Coronary artery (tissue), 2 donors: ENCODE measurements around the gene ARFGAP2.

Experiments
- DNase-seq: peaks from one replicate; pipeline ENCODE4 v3.0.0-alpha.2; 2017; ENCODE audit warnings: low spot score
- H3K27ac ChIP-seq, 2 donors: fragments of 200-600 bp; sonication (generic); one replicate each; pipeline ENCODE4 v1.5.1; 2016 to 2019
- H3K4me3 ChIP-seq: fragments of 200-600 bp; sonication (generic); 2 replicates; pipeline ENCODE4 v1.5.1; 2016; ENCODE audit warnings: mild to moderate bottlenecking, moderate library complexity
- CTCF ChIP-seq: fragments of 200-600 bp; sonication (generic); IDR thresholded peaks from one replicate; pipeline ENCODE4 v1.5.1; 2019; ENCODE audit warnings: antibody characterized with exemption

Gene ARFGAP2

GRCh38 chr11:47176328-47177228 is at the start of gene ARFGAP2:
ARFGAP2 (minus strand) TSS chr11:47176879; CDS start chr11:47176853, 26 bp downstream.
- no peak for TF ChIP-seq CTCF
- Histone ChIP-seq H3K27ac (peak within 1 kb of the TSS; percentile 98 to 99), H3K4me3 (peak within 1 kb of the TSS; percentile 90)
- DNase-seq = peak; percentile 98

GRCh38 chr11:47225552-47226400 is 49.1 kb upstream of the ARFGAP2 start:
- DNase-seq = no peak
- no peak overlapping the region for H3K4me3 ChIP-seq
- no peak for TF ChIP-seq CTCF
- H3K27ac ChIP-seq = no peak overlapping the region

DNA sequence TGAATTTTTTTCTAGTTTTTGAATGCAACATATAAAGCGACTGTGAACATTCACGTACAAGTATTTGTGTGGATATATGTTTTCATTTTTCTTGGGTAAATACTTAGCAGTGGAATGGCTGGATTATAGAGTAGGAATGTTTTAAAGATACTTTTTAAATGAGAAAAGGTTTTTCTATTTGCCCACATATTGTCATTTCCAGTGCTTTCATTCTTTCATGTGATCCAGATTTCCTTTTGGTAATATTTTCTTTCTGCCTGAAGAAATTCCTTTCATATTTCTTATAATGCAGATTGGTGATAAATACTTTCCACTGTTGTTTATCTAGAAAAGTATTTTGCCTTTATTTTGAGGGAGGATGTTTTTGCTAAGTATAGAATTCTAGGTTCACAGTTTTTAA is 46.0 kb upstream of the ARFGAP2 start:
- H3K27ac ChIP-seq = no peak overlapping the region
- H3K4me3 ChIP-seq = no peak overlapping the region
- TF ChIP-seq CTCF = no peak
- DNase-seq = no peak

- DNase-seq = no peak
- no peak for TF ChIP-seq CTCF
- no peak overlapping the region for H3K27ac ChIP-seq
- H3K4me3 ChIP-seq = no peak overlapping the region
Observed at GRCh38 chr11:47220401-47220821, 43.7 kb upstream of the ARFGAP2 start.

DNA sequence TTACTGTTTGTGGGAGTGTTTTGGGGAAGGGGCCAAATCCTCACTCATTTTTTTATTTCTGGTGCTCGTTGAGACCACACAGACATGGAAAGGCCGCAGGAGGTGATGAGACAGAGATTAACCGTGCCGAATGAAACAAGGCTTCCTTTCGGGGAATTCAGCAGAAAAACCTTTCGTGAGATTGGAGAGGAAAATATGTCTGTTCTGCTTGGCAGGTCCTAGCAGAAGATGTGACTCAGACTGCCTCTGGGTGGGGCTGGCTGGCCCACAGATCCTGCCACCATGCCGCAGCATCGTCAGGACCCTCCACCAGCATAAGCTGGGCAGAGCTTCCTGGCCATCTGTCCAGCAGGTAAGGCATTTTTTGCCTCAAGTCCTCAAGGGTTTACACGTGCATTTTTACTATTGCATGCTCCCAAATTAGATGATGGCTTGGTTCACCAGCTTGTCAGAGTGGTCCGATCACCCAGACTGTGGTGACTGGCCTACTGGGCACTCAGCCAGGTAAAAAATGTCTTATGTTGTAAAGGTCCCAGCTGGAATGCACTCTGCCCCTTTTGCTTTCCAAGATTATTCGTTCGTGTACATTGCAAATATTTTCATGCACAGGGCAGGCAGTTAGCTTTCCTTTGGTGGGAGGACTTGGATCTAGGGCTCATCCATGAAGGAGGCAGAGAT is 39.6 kb upstream of the ARFGAP2 start:
- TF ChIP-seq CTCF = no peak
- H3K27ac ChIP-seq = peak overlapping the region; percentile 91 to 92
- peak; percentile 85 for DNase-seq
- H3K4me3 ChIP-seq = peak overlapping the region; percentile 72

DNA sequence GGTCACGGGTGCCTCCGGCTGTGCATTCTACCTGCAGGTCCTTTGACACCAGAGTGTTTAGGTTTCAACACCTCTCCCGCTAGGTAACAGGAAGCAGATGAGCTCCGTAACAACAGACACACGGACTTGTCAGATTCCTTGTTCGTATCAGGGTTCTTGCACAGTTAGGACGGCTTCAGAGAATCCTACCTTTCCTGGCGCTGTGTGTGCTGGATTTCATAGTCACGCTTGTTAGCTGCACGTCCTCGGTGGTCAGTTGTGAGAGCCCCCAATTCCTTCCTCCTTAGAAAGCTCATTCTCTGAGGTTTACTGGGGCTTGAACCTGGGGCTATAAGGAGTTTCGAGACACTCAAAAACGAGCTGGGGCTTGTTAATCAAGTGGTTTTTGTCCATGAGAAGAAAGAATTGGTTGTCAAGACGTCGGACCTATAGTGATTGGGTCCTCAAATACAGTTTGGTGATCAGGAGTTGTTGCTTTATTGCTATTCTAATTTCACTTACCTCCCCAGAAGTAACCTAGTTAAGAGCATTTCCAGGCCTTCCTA is 38.8 kb upstream of the ARFGAP2 start:
- Histone ChIP-seq H3K4me3 (peak overlapping the region; percentile 72), H3K27ac (peak overlapping the region; percentile 91 to 92)
- TF ChIP-seq CTCF = no peak
- no peak for DNase-seq
